Embryonic facial prominence (tissue), 1 donor: Measurements from ENCODE around the gene PBX4.
"Not testable (repeated sequence)": the region's sequence is repeated elsewhere in the genome, so short reads cannot be mapped to it uniquely, and the experiment has no call there.

Source experiments
- DNase-seq: peaks from one replicate; pipeline ENCODE4 v3.0.0-alpha.2; 2016; ENCODE audit errors: extremely low spot score

PBX4 gene

DNA sequence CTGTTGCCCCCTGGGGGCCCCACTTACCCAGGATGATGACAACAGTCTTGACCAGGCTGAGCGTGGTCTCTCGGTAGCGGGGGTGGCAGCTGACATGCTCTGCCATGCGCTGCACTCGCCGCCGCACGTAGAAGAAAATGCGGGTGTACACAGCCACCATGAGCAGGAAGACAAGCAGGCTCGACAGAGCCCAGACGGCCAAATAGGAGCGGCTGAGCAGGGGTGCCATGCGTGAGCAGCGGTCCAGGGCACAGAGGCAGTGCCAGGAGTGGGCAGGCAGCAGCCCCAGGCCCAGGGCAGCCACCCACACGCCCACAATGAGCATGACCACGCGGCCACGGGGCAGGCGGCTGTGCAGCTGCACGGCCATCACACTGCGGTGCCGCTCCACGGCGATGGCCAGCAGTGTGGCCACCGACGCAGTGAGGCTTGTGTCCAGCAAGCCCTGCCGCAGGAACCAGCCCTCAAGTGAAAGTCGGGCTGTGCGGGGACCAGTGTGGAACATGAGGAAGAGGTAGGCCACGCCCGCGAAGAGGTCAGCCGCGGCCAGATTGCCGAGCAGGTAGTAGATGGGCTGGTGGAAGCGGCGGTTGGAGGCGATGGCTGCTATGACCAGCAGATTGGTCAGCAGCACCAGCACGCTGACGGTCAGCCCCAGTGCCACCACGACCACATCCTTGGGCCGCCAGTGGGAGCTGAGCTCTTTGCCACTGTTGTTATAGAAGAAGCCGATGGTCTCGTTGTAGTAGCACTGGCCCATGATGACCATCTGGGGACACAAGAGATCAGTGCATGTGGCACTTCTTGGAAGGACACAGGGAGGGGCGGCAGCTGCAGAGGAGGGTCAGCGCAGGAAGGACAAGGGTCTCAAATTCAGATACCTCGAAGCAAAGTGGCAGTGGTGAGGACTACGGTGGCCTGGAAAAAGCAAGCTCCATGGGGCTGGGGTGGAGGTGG is 8.3 kb upstream of the PBX4 start:
- no peak for DNase-seq

DNA sequence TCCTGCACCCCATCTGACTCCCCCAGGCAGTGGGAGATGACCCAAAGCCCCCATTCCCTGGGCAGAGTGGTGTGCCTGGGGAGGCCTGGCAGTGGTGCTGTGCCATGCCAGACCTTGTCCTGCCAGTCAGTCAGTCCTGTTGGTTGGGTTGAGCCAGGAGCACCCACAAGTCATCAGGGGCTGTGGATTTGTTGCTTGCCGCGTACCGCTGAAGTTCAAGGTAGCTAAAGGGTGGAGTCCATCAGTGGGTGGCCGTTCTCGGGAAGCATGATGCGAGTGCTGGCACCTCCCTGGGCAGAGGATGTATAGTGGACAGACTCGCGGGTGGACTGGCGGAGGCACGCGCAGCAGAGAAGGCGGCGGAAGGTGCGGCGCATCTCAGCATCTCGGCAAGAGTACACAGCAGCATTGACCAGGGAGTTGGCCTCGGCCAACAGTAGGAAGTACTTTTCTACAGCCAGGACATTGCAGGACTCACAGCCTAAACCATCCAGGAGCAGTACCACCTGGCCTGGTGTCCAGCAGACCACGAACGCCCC is 5.6 kb upstream of the PBX4 start:
- no peak for DNase-seq

DNA sequence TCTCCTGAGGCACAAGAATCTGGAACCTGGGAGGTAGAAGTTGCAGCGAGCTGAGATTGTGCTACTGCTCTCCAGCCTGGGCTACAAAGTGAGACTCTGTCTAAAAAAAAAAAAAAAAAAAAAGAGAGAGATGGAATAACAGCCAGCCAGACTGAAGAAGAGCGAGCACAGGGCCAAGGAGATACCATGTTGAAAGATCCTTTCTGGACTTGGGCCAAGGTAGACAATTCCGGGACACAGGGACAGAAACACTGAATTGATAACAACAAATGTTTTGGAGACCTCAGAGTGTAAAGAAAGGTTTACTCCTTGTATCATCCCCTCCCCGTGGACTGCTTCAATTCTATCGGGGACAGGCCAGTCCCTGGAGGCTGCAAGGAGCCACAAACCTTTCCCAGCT is 4.9 kb upstream of the PBX4 start:
- no peak for DNase-seq

DNA sequence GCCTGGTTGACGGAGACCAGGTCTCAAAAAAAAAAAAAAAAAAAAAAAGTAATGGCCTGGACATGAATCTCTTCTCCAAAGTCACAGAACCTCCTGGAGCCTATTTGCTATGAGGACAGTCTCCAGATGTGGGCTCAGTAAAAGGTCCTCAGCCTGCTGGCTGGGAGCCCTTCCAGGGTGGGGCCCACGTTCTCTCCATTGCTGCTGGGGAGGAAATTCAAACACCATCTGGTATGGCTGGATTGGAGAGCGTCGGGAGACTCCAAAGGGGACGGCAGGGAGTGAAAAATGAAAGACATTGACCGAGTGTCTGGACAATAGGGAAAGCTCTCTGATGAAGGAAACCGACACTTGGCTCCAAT is 1.3 kb upstream of the PBX4 start:
- no peak for DNase-seq

DNA sequence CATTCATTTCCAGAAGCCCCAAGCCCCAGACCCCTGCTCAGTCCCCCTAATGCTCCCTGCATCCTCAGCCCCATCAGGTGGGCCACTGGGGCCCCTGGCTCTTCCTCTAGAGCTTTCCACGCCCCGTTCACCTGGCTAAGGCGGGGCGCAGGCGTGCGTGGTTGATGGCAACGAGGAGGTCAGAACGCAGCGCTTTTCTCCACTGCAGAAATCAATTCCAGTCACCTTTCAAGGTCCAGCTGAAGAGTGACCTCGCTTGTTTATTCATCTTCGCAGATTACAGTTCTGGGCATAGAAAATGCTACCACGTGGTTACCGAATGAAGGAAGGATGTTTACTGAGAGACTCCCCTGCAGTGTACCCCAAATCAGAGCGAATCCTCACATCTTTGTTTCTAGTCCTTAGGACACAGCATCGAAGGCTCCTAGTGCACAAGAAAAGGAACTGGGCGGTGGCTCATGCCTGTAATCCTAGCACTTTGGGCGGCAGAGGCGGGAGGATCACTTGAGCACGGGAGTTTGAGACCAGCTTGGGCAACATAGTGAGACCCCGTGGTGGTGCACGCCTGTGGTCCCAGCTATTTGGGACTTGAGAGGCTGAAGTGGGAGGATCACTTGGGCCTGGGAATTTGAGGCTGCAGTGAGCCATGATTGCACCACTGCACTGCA is 828 bp upstream of the PBX4 start:
- no peak for DNase-seq

DNA sequence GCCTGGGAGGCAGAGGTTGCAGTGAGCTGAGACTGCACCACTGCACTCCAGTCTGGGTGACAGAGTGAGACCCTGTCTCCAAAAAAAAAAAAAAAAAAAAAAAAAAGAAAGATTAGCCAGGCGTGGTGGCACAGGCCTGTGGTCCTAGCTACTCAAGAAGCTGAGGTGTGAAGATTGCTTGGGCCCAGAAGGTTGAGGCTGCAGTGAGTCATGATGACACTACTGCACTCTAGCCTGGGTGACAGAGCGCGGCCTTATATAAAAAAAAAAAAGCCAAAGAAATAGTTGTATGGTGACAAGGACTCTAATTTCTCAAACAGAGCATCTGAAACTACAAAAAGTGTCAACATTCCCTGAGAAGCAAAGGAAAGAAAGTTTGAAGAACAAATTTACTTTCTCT is 3.4 kb downstream of the PBX4 start:
- DNase-seq: no peak

DNA sequence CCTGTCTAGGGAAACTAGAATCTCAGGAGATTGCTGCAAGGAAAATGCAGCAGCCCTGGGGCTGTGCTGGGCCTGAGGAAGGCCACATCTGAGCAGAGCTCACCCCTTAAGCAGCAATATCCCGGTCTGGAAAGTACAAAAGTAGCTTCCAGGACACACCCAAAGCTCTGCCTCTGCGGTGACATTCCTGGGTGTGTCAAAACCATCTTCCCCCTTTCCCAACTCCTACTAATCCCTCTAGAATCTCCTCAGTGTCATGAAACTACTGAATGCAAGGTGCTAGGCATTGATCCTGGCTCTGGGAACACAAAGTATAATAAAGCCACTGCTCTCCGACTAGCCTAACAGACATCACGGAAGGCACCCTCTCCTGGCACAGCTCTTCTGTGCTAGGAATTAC is 5.0 kb downstream of the PBX4 start:
- no peak for DNase-seq

DNA sequence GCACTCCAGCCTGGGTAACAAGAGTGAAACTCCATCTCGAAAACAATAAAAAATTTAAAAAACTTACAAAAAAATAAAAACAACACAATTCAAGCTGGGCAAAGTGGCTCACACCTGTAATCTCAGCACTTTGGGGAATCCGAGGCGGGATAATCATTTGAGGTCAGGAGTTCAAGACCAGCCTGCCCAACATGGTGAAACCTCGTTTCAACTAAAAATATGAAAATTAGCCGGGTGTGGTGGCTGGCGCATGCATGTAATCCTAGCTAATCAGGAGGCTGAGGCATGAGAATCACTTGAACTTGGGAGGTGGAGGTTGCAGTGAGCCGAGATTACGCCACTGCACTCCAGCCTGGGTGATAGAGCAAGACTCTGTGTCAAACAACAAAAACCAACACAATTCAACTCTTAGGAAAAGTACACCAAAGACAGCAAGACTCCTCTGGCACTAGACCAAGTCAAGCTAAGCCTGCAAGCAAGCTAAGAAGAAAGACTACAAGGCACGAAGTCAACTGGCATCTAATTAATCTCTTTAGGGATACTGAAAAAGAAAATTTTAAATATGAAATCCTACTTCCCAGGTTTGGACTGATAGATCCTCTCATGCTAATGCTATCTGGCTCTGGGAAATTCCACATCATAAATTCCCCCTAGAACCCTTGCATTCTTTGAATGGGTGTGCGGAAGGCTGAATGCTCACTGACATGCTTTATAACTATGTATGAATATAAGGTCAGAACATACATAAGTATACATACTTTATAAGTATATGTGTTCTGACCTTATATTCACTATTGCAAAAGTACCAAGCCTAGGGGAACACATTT is 7.9 kb downstream of the PBX4 start:
- no peak for DNase-seq

DNA sequence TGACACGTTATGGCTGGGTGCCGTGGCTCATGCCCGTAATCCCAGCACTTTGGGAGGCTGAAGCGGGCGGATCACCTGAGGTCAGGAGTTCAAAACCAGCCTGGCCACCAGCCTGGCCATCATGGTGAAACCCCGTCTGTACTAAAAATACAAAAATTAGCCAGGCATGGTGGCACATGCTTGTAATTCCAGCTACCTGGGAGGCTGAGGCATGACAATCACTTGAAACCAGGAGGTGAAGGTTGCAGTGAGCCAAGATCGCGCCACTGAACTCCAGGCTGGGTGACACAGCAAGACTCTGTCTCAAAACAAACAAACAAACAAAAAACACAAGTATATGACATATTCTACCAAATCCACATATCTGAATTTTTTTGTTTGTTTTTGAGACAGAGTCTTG is 11.8 kb downstream of the PBX4 start:
- DNase-seq: not testable (repeated sequence)

DNA sequence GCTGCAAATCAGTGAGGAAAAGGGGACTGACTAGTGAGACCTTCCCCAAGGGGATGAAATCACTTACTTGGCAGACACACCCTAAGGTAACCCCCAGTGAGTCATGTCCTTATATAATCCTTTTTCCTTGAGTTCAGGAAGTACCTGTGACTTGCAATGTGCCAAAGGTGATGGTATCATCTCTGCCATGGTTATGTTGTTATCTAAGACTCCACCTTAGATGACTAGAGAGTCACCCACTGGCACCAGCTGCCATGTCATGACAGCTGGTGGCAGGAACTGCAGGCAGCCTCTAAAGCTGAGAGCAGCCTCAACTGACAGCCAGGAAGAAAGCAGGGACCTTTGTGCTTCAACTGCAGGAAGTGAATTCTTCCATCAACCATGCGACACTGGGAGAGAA is 12.5 kb downstream of the PBX4 start:
- DNase-seq: no peak

DNA sequence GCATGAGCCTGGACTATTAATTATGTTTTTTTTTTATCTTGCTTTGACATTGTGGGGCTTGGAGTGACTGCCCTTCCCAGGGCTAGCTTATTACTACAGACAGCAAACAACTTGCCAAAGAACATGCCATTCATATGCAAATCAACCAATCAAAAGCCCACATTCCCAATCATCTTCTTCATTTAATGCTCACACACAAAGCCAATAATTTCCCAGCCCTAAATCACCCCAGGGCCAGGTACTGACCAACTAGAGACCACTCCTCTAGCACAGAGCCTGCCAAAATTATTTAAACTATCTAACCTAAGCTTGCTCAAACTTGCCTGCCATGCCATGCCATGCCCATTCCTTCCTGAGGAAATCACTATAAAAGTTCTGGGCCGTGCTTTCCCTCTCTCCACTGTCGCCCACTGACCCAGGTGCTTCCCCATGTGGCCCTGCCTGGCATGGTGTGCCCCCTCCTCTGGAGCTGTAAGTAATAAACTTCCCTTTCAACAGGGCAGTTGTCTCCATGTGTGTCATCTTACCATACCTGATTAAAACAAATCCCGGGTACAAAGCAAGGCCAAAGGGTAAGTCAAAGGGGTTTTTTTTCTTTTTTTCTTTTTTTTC is 15.7 kb downstream of the PBX4 start:
- no peak for DNase-seq

DNA sequence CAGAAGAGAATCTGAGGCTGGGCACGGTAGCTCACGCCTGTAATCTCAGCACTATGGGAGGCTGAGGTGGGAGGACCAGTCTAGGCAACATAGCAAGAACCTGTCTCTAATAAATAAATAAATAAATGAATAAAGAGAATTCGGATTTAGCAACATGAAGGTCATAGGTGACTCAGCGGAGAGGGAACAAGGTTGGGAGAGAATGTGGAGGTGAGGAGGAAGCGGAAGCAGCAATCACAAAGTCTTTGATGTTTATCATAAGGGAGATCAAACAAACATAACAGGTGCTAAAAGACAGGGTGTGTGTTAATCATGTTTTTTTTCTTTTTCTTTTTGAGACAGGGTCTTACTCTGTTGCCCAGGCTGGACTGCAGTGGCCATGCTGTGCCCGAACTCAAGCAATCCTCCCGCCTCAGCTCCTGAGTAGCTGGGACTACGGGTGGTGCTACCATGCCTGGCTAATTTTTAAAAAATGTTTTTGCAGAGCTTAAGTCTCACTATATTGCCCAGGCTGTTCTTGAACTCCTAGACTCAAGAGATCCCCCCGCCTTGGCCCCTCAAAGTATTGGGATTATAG is 16.3 kb downstream of the PBX4 start:
- DNase-seq: no peak

DNA sequence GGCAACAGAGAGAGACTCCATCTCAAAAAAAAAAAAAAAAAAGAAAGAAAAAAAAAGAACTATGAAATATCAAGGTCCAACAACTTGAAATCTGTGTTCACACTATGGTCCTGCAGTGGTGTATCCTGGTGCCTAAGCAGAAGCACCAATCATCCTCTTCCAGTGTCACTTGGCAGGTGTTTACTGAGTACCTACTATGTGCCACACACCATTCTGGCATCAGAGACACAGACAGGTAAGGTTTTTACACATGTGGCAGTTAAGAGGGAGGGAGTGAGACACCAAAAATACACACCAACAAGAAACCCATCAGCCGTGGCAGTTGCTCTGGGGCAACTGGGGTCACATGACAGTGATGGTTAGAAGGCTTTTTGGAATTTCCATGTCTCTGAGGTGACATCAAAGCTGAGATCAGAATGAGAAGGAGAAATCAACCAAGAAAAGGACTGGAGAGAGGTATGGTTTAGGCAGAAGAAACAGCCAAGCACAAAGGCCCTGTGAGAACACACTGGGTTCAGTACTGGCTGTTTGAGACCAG is 17.6 kb downstream of the PBX4 start:
- no peak for DNase-seq

DNA sequence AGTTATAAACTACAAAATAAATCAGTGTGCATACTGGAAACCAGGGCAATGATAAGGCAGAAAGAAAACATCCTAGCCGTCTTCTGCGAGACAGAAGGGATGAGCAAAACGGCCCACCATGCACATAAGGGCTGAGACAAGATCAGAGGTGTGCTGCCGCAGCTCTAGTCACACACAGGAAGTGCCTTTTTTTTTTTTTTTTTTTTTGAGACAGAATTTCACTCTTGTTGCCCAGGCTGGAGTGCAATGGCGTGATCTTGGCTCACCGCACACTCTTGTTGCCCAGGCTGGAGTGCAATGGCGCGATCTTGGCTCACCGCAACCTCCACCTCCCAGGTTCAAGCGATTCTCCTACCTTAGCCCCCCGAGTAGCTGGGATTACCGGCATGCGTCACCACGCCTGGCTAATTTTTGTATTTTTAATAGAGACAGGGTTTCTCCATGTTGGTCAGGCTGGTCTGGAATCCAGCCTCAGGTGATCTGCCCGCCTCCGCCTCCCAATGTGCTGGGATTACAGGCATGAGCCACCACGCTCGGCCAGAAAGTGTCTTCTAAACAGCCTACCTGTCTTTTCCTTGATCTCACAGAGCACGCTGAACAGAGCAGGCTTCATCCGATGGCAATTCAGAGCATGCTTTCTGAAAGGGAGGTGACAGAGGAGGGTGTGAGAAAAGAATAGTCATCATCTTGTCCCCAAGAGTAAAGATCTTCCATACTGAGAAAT is 19.6 kb downstream of the PBX4 start:
- DNase-seq: not testable (repeated sequence)

DNA sequence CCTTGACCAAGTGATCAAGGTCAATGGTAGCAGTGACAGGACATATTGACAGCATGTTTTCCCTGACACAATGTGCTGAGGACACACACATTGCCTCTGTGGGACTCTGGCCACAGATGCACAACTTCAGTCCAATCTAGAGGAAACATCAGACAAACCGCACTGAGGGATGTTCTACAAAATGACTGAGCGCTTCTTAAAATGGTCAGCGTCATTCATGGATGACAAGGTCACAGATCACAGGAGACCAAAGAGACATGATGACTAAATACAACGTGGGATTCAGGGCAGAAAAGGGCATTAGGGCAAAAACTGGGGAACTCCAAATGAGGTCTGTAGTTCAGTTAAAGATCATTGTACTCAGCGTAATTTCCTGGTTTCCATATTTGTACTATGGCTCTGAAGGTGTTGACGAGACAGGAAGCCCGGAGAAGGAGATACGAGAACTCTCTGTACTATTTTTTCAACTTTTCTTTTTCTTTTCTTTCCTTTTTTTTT is 20.6 kb downstream of the PBX4 start:
- no peak for DNase-seq

DNA sequence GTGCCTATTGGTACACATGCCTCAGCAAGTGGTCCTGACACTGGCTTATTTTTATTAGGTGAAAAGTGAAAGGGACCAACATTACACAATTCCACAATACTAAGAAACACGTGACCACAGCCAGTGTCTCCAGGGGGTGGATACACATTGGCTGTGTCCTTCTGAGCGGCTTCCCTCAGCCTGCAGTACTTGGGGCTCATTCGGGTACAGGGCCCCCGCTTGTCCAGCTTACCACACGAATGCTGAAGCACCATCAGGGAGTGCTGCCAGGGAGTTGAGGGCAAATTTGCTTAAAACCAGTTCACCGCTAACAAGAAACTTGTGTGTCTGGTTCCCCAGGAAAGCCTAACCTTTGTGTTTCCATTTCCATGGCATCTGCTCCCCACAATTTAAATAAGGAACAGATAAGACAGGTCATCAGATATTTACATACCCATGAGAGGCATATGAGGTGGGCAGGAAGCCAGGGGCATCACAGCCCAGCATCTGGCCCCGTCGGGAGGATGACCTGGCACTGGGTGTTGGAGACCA is 23.3 kb downstream of the PBX4 start:
- no peak for DNase-seq

DNA sequence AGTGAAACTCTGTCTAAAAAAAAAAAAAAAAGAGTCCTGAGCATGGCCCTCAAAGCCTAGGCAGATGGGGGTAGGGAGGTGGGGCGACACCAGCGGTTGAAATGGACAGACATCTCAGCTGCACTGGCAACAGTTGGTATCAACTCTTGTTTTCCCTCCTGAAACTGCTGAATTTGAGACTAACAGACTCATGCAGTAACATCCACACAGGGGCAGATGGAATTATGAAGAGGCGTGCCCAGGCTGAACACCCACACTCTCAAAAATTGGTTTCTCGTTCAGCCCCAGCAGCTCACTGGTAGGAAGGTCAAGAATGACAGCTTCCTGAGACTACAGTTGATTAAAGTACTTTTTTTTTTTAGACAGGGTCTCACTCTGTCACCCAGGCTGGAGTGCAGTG is 24.1 kb downstream of the PBX4 start:
- DNase-seq: no peak

DNA sequence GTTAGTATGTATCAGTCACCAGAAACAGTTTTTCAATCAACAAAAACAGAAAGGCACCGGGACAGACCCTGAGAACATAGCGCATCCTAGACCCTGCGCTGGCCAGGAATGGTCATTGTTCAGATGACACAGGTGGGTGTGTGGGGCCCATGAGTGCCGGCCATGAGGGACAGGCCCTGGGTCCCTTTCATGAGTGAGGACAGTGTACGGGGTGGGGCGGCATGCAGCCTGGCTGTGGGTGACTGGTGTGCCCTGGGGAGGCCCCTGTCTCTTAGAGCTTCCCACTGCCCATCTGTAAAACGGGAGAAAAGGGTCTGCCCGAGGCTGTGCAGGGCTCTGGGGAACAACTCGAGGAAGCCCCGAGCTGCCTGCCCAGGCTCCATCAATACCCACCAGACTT is 25.8 kb downstream of the PBX4 start:
- DNase-seq: no peak

DNA sequence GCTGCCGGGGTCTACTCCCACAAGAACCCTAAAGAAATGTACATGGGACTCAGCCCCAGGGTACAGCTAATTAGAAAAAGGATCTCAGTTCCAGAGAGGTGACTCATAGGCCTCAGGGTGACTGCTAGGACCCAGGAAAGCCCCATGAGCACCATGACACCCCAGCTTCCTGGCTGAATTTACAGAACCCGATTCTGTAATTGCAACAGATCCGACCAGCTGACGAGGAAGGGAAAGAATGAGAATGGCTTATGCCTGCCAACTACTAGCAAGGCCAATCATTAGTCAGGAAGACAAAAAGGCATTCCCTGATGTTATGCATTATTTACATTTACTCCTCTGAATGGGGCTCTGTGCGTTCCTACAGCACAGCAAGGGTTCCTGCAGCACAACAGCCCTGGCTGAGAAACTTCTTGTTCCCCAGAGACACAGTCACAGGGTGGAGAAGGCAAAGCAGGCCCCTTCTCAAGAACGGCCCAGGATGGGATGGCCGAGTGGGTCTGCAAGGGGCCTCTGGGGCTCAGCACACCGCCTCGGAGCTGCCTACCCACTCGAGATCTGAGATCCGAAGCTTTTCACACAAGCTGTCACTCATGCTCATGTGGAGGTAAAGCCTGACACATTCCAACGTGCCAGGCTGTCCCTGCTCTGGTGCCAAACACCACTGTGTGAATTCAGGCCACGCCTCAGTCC is 27.2 kb downstream of the PBX4 start:
- DNase-seq: peak; percentile 54
